ENCODE data around the gene MCF2. TPM values are rescaled to one million over a fixed set of nuclear protein-coding genes. Genes with fewer than 3 reads are reported as not detected.

MCF2 gene
- total RNA-seq, 1 donor from 2014 or later, result not detected

- H3K27me3 Mint-ChIP-seq, result no peaks in the 10 kb centered on the region
- H3K4me1 Mint-ChIP-seq (ENCODE audit: low read depth), result no peaks in the 10 kb centered on the region
Observed at GRCh38 chrX:139566981-139567380, 141.0 kb downstream of the MCF2 start.

GRCh38 chrX:139563251-139563650 is 144.7 kb downstream of the MCF2 start:
- Mint-ChIP-seq H3K27ac (no peak overlapping the region), H3K4me3 (ENCODE audit: low read depth) (no peak overlapping the region), H3K27me3 (no peaks in the 10 kb centered on the region), H3K9me3 (ENCODE audit: low read depth) (no peaks in the 10 kb centered on the region), H3K36me3 (ENCODE audit: insufficient read depth) (no peaks in the 10 kb centered on the region), H3K4me1 (ENCODE audit: low read depth) (no peaks in the 10 kb centered on the region)
- no peak for DNase-seq (ENCODE audit: low spot score, unreplicated experiment)
- no peak for TF ChIP-seq CTCF (IDR thresholded peaks at IDR 0.05; ENCODE audit: unreplicated experiment)

More at GRCh38 chrX:139566981-139567380, 141.0 kb downstream of the MCF2 start:
- H3K27ac Mint-ChIP-seq, result no peak overlapping the region
- H3K36me3 Mint-ChIP-seq (ENCODE audit: insufficient read depth), result no peaks in the 10 kb centered on the region
- TF ChIP-seq CTCF (IDR thresholded peaks at IDR 0.05; ENCODE audit: unreplicated experiment), result no peak
- DNase-seq (ENCODE audit: low spot score, unreplicated experiment), result no peak
- H3K4me3 Mint-ChIP-seq (ENCODE audit: low read depth), result no peak overlapping the region
- H3K9me3 Mint-ChIP-seq (ENCODE audit: low read depth), result no peaks in the 10 kb centered on the region

GRCh38 chrX:139560221-139560620 is 147.7 kb downstream of the MCF2 start:
- Mint-ChIP-seq H3K36me3 (ENCODE audit: insufficient read depth) (no peaks in the 10 kb centered on the region), H3K27ac (no peak overlapping the region), H3K27me3 (no peaks in the 10 kb centered on the region), H3K4me3 (ENCODE audit: low read depth) (no peak overlapping the region), H3K9me3 (ENCODE audit: low read depth) (no peaks in the 10 kb centered on the region), H3K4me1 (ENCODE audit: low read depth) (no peaks in the 10 kb centered on the region)
- no peak for TF ChIP-seq CTCF (IDR thresholded peaks at IDR 0.05; ENCODE audit: unreplicated experiment)
- no peak for DNase-seq (ENCODE audit: low spot score, unreplicated experiment)

GRCh38 chrX:139559383-139560042 is 148.5 kb downstream of the MCF2 start:
- H3K27ac Mint-ChIP-seq, result no peak overlapping the region
- no peaks in the 10 kb centered on the region for H3K9me3 Mint-ChIP-seq (ENCODE audit: low read depth)
- TF ChIP-seq CTCF (IDR thresholded peaks at IDR 0.05; ENCODE audit: unreplicated experiment), result peak; percentile 81
- DNase-seq (ENCODE audit: low spot score, unreplicated experiment), result peak; percentile 30
- H3K36me3 Mint-ChIP-seq (ENCODE audit: insufficient read depth), result no peaks in the 10 kb centered on the region
- H3K4me3 Mint-ChIP-seq (ENCODE audit: low read depth), result no peak overlapping the region
- H3K27me3 Mint-ChIP-seq, result no peaks in the 10 kb centered on the region
- peaks cover 4% of the 10 kb centered on the region for H3K4me1 Mint-ChIP-seq (ENCODE audit: low read depth)

GRCh38 chrX:139554991-139555675 is 152.8 kb downstream of the MCF2 start:
- peaks cover 6% of the 10 kb centered on the region for H3K4me1 Mint-ChIP-seq (ENCODE audit: low read depth)
- no peaks in the 10 kb centered on the region for H3K9me3 Mint-ChIP-seq (ENCODE audit: low read depth)
- no peak for TF ChIP-seq CTCF (IDR thresholded peaks at IDR 0.05; ENCODE audit: unreplicated experiment)
- H3K27me3 Mint-ChIP-seq, result no peaks in the 10 kb centered on the region
- H3K4me3 Mint-ChIP-seq (ENCODE audit: low read depth), result no peak overlapping the region
- H3K27ac Mint-ChIP-seq, result no peak overlapping the region
- DNase-seq (ENCODE audit: low spot score, unreplicated experiment), result no peak
- no peaks in the 10 kb centered on the region for H3K36me3 Mint-ChIP-seq (ENCODE audit: insufficient read depth)
